HepG2 (cell line): Measurements from ENCODE around the gene EDN3. TPM values are rescaled to one million over a fixed set of nuclear protein-coding genes. Genes with fewer than 3 reads are reported as not detected.

ENCODE experiments used
- ATAC-seq: fragments of 200-7000 bp; cut with Tn5 transposase; 3 replicates; pipeline ENCODE4 v1.9.1; 2020; ENCODE audit warnings: mild to moderate bottlenecking, moderate library complexity
- BruUV-seq: library from RNA; stranded (reverse); fragments of 400-500 nt; replicated peaks from 2 replicates; lab custom pipeline; 2021; lab: Mats Ljungman, UMichigan
- CTCF ChIA-PET: fragments of 300-600 bp; formaldehyde crosslinking; extraction: SDS; loops from one replicate; lab custom pipeline; 2021; ENCODE audit warnings: low total read pairs, inconsistent platforms, low intra/inter-chr PET ratio; lab: Yijun Ruan, JAX
- POLR2A ChIA-PET: fragments of 350-600 bp; sonication (Branson Sonifier 250); formaldehyde crosslinking; loops from one replicate; lab custom pipeline; 2020; ENCODE audit warnings: antibody characterized with exemption, inconsistent platforms; lab: Yijun Ruan, JAX
- DNase-seq: peaks from one replicate; pipeline ENCODE4 v3.0.0-alpha.2; 2015; ENCODE audit warnings: low spot score
- FAIRE-seq: peaks from 3 replicates; lab custom pipeline; 2011; peaks lifted over from hg19 to GRCh38; lab: Jason Lieb, UNC
- H2AFZ ChIP-seq: one replicate; pipeline ENCODE4 v1.6.1; 2011; ENCODE audit warnings: low read length, inconsistent platforms
- H3K27ac ChIP-seq: fragments of 300-600 bp; 3 replicates; pipeline ENCODE4 v1.8.0; 2011; ENCODE audit warnings: mixed run types, mild to moderate bottlenecking, mixed read lengths, low read length, inconsistent platforms; ENCODE audit not compliant: insufficient read depth; ENCODE audit errors: extremely low read length
- H3K27me3 ChIP-seq, 2 experiments: fragments of 200-600 bp in 1 of 2; 2 replicates in 1 of 2; 3 replicates in 1 of 2; pipeline versions ENCODE4 v1.6.0 to v1.8.0; 2011; ENCODE audit warnings: low read length in 2 of 2, mild to moderate bottlenecking in 2 of 2, moderate library complexity in 2 of 2, inconsistent platforms in 1 of 2; ENCODE audit not compliant: insufficient read depth in 2 of 2, control insufficient read depth in 1 of 2
- H3K36me3 ChIP-seq, 2 experiments: fragments of 200-600 bp in 1 of 2; replicated peaks in 1 of 2; 2 replicates in 1 of 2; 3 replicates in 1 of 2; pipeline versions ENCODE4 v1.5.1 to v1.8.0; 2011; ENCODE audit warnings: low read length in 2 of 2, inconsistent platforms in 1 of 2; ENCODE audit not compliant: insufficient read depth in 2 of 2, control insufficient read depth in 1 of 2
- H3K4me1 ChIP-seq: 2 replicates; pipeline ENCODE4 v1.5.1; 2012; ENCODE audit warnings: low read length, inconsistent platforms; ENCODE audit not compliant: insufficient read depth
- H3K4me2 ChIP-seq: 2 replicates; pipeline ENCODE4 v1.6.0; 2011; ENCODE audit warnings: low read depth, low read length, inconsistent platforms
- H3K4me3 ChIP-seq, 3 experiments: fragments of 200-600 bp in 1 of 3; sonication (generic), shearing (Covaris generic) in 1 of 3; replicated peaks in 1 of 3; 2 replicates each; pipeline ENCODE4 v1.5.1; 2011 to 2016; ENCODE audit warnings: low read length in 3 of 3, inconsistent platforms in 2 of 3, low read depth in 2 of 3, mild to moderate bottlenecking in 2 of 3, control low read depth in 1 of 3, mixed read lengths in 1 of 3; ENCODE audit not compliant: insufficient read depth in 1 of 3
- H3K79me2 ChIP-seq: one replicate; pipeline ENCODE4 v1.6.1; 2011; ENCODE audit warnings: low read length, inconsistent platforms; ENCODE audit not compliant: insufficient read depth
- H3K9ac ChIP-seq: 2 replicates; pipeline ENCODE4 v1.6.0; 2011; ENCODE audit warnings: mild to moderate bottlenecking, low read depth, low read length, inconsistent platforms; ENCODE audit not compliant: insufficient read depth
- H3K9me3 ChIP-seq: 2 replicates; pipeline ENCODE4 v1.5.1; 2012; ENCODE audit warnings: mild to moderate bottlenecking, low read length
- H4K20me1 ChIP-seq: 2 replicates; pipeline ENCODE4 v1.6.0; 2011; ENCODE audit warnings: inconsistent platforms, mild to moderate bottlenecking, low read length, moderate library complexity; ENCODE audit not compliant: insufficient read depth
- ARHGAP35 ChIP-seq: sonication (generic); formaldehyde crosslinking; IDR thresholded peaks from 2 replicates; pipeline ENCODE4 v1.9.0; 2022; ENCODE audit warnings: mild to moderate bottlenecking, inconsistent platforms, moderate library complexity, missing genetic modification reagents, borderline replicate concordance
- KLF16 ChIP-seq, 2 experiments: sonication (generic) in 1 of 2; formaldehyde crosslinking in 1 of 2; IDR thresholded peaks; 2 replicates each; pipeline versions ENCODE4 v1.6.1 to v1.8.0; 2016 to 2023; ENCODE audit warnings: missing genetic modification reagents in 2 of 2, missing compliant biosample characterization in 1 of 2
- LCORL ChIP-seq, 2 experiments: fragments of 450-650 bp in 1 of 2; sonication (generic) in 1 of 2; formaldehyde crosslinking in 1 of 2; IDR thresholded peaks; 2 replicates each; pipeline versions ENCODE4 v1.5.0 to v1.6.1; 2017 to 2020; ENCODE audit warnings: antibody characterized with exemption in 1 of 2, missing genetic modification reagents in 1 of 2
- NFATC3 ChIP-seq: sonication (generic); formaldehyde crosslinking; IDR thresholded peaks from 2 replicates; pipeline ENCODE4 v1.5.1; 2020; ENCODE audit warnings: mild to moderate bottlenecking, missing genetic modification reagents
- NFYB ChIP-seq: sonication (generic); formaldehyde crosslinking; IDR thresholded peaks from 2 replicates; pipeline ENCODE4 v1.4.0; 2020; ENCODE audit warnings: missing genetic modification reagents
- SRF ChIP-seq: IDR thresholded peaks from 2 replicates; pipeline ENCODE4 v1.6.1; 2011; ENCODE audit warnings: mild to moderate bottlenecking, low read depth, low read length, moderate library complexity
- ZFP36 ChIP-seq: fragments of 150-350 bp; IDR thresholded peaks from 2 replicates; pipeline ENCODE4 v1.6.1; 2018; ENCODE audit warnings: borderline replicate concordance, low read length, low read depth; ENCODE audit not compliant: partially characterized antibody
- ZNF281 ChIP-seq: sonication (generic); formaldehyde crosslinking; IDR thresholded peaks from 2 replicates; pipeline ENCODE4 v1.4.0; 2020; ENCODE audit warnings: missing genetic modification reagents, borderline replicate concordance
- ZNF704 ChIP-seq: sonication (generic); formaldehyde crosslinking; IDR thresholded peaks from 2 replicates; pipeline ENCODE4 v1.8.1; 2023; ENCODE audit warnings: mild to moderate bottlenecking, inconsistent platforms, moderate library complexity, missing genetic modification reagents, borderline replicate concordance
- ZNF784 ChIP-seq: sonication (generic); formaldehyde crosslinking; IDR thresholded peaks from 2 replicates; pipeline ENCODE4 v1.5.1; 2020; ENCODE audit warnings: missing genetic modification reagents, mild to moderate bottlenecking, borderline replicate concordance
- ZSCAN12 ChIP-seq: sonication (generic); formaldehyde crosslinking; IDR thresholded peaks from 2 replicates; pipeline ENCODE4 v1.9.0; 2021; ENCODE audit warnings: mild to moderate bottlenecking, missing genetic modification reagents
- WGBS: methylation state at CpG from one replicate; pipeline ENCODE4 v1.1.6; 2017; ENCODE audit warnings: low lambda C conversion rate; 5-methylcytosine and 5-hydroxymethylcytosine counted together
- in situ Hi-C: cut with HindIII; loops from 2 replicates; pipeline ENCODE4 v1.10.0; 2017; ENCODE audit warnings: low pct_unique_long_range_greater_than_20kb; ENCODE audit not compliant: extremely low pct_ligation_motif_present
- intact Hi-C: fragments of 100-400 bp; cut with micrococcal nuclease; formaldehyde crosslinking; loops from one replicate; pipeline ENCODE4 v1.10.0; 2022; ENCODE audit not compliant: unreplicated experiment
- polyA plus RNA-seq, 8 experiments: library from polyadenylated mRNA; depleted of rRNA in 3 of 8; stranded (reverse) in 7 of 8; unstranded in 1 of 8; fragments of >200 nt; fragmentation: Illumina TruSeq in 4 of 8; extraction: Trizol in 4 of 8; gene quantifications; 2 replicates each; pipeline versions ENCODE4 v1.2.1 to v1.2.3, GENCODE V29; 2011 to 2016; ENCODE audit warnings: low read depth in 4 of 8, missing spikeins in 1 of 8, mixed read lengths in 1 of 8; ENCODE audit not compliant: insufficient read depth in 1 of 8
- total RNA-seq, 5 experiments: library from RNA; depleted of rRNA; stranded (reverse); fragments of >200 nt; fragmentation: Illumina TruSeq; extraction: Trizol; gene quantifications; 2 replicates each; pipeline ENCODE4 v1.2.3, GENCODE V29; 2016; ENCODE audit warnings: low read depth in 1 of 5
- TF ChIP-seq, protein P1 (sequence below): sonication (generic); formaldehyde crosslinking; IDR thresholded peaks from 2 replicates; pipeline ENCODE4 v1.5.0; 2020; ENCODE audit warnings: missing genetic modification reagents

Gene EDN3
- total and polyA plus RNA-seq, 2 of the 13 experiments (the other 11 are each of a cell fraction or from before 2014, with no cell fraction given) = not detected

DNA sequence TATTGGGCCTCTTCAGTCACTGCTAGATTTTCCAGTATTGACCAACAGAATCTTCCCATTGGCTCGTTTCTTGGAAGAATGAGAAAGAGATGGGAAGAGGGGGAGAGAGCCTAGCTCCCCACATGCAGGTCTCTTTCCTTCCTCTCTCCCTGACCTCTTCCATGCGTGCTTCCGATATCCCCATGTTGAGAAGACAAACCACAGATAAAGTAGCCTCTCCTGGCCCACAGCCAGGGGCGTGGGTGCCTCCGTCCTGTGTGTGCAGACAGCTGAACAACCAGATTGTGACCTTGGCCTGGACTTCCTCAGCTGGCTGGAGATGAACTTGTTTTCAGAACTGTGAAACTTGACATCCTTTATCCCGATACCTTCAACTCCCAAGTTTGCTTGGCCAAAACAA lies 71.0 kb downstream of the EDN3 start:
- no TSS peak for BruUV-seq
- Histone ChIP-seq H2AFZ (no peak overlapping the region), H3K4me2 (no peak overlapping the region), H4K20me1 (no peaks in the 10 kb centered on the region), H3K79me2 (no peaks in the 10 kb centered on the region), H3K27ac (no peak overlapping the region), H3K9me3 (no peaks in the 10 kb centered on the region), H3K9ac (no peak overlapping the region), H3K4me1 (no peaks in the 10 kb centered on the region), H3K4me3 (no peak overlapping the region), H3K27me3 (peaks cover 3 to 6% of the 10 kb centered on the region in 2 experiments; a peak in 2 of 5 replicates), H3K36me3 (no peaks in the 10 kb centered on the region)
- intact Hi-C loops (no loop called here), in situ Hi-C loops (no loop called here)
- ChIA-PET POLR2A (no interaction called here), CTCF (no interaction called here)
- no peak for DNase-seq
- ATAC-seq = no peak
- no peak for FAIRE-seq
- no peak for TF ChIP-seq ZFP36
- no peak for TF ChIP-seq ARHGAP35 (CRISPR knock-in tag)
- no peak for TF ChIP-seq ZSCAN12 (CRISPR knock-in tag)
- TF ChIP-seq KLF16 (CRISPR knock-in tag; IDR thresholded peaks at IDR 0.05) = no peak
- TF ChIP-seq ZNF704 (CRISPR knock-in tag) = no peak
- TF ChIP-seq ZNF784 (CRISPR knock-in tag) = no peak
- TF ChIP-seq NFATC3 (CRISPR knock-in tag) = no peak
- no peak for TF ChIP-seq NFYB (CRISPR knock-in tag)
- TF ChIP-seq LCORL (IDR thresholded peaks at IDR 0.05) = no peak
- TF ChIP-seq LCORL (CRISPR knock-in tag; IDR thresholded peaks at IDR 0.05) = no peak
- TF ChIP-seq ZNF281 (CRISPR knock-in tag) = no peak
- TF ChIP-seq SRF = no peak
- TF ChIP-seq, protein P1, sequence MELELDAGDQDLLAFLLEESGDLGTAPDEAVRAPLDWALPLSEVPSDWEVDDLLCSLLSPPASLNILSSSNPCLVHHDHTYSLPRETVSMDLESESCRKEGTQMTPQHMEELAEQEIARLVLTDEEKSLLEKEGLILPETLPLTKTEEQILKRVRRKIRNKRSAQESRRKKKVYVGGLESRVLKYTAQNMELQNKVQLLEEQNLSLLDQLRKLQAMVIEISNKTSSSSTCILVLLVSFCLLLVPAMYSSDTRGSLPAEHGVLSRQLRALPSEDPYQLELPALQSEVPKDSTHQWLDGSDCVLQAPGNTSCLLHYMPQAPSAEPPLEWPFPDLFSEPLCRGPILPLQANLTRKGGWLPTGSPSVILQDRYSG = no peak
- WGBS = 13% methylated on average over 6 of the region's 6 CpGs
